Measurements from ENCODE around the gene BMP2K.
"Not testable (repeated sequence)": the region's sequence is repeated elsewhere in the genome, so short reads cannot be mapped to it uniquely, and the experiment has no call there.

BMP2K gene

DNA sequence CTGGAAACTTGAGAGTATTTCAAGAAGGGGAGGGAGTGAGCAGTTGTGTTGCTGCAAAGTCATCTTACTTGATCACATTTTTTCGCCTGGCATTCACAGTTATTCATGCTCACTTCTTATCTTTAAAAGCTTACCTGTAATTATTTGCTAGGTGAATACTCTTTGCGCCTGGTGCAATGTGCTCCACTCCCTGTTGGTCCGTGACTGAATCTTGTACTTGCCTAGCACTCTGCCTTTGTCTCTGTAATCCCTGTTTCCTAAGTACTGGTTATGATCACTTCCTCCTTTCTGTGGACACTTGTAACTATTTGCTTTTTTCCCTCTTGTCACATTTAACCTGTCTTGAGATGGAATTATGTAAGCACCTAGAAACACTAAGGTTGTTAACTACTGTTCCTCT lies 5.8 kb downstream of the BMP2K start:
- DNase-seq (ENCODE audit: insufficient read length, low spot score) (no peak), FAIRE-seq (peak; percentile 87)
- TF ChIP-seq POU2F2 (IDR thresholded peaks at IDR 0.05; ENCODE audit: low read depth, low read length) (no peak), POLR2A (IDR thresholded peaks at IDR 0.05; ENCODE audit: low read depth, low read length) (no peak), TAF1 (IDR thresholded peaks at IDR 0.05; ENCODE audit: low read depth, low read length) (no peak), PAX5 (IDR thresholded peaks at IDR 0.05; ENCODE audit: insufficient read depth, low read length, severe bottlenecking) (no peak), POLR2AphosphoS5 (IDR thresholded peaks at IDR 0.05; ENCODE audit: low read depth, low read length) (no peak), SPI1 (IDR thresholded peaks at IDR 0.05; ENCODE audit: low read depth, low read length) (peak; percentile 80)

- no peak for FAIRE-seq
- no peak for DNase-seq (ENCODE audit: insufficient read length, low spot score)
- TF ChIP-seq POLR2A (IDR thresholded peaks at IDR 0.05; ENCODE audit: low read depth, low read length), result no peak
- no peak for TF ChIP-seq PAX5 (IDR thresholded peaks at IDR 0.05; ENCODE audit: insufficient read depth, low read length, severe bottlenecking)
- no peak for TF ChIP-seq SPI1 (IDR thresholded peaks at IDR 0.05; ENCODE audit: low read depth, low read length)
- no peak for TF ChIP-seq POLR2AphosphoS5 (IDR thresholded peaks at IDR 0.05; ENCODE audit: low read depth, low read length)
- no peak for TF ChIP-seq POU2F2 (IDR thresholded peaks at IDR 0.05; ENCODE audit: low read depth, low read length)
- TF ChIP-seq TAF1 (IDR thresholded peaks at IDR 0.05; ENCODE audit: low read depth, low read length), result no peak
These were observed 8.2 kb downstream of the BMP2K start for GRCh38 chr4:78784236-78784865.

GRCh38 chr4:78787392-78788006 lies 11.3 kb downstream of the BMP2K start:
- TF ChIP-seq POLR2A (IDR thresholded peaks at IDR 0.05; ENCODE audit: low read depth, low read length) (no peak), POU2F2 (IDR thresholded peaks at IDR 0.05; ENCODE audit: low read depth, low read length) (no peak), TAF1 (IDR thresholded peaks at IDR 0.05; ENCODE audit: low read depth, low read length) (no peak), PAX5 (IDR thresholded peaks at IDR 0.05; ENCODE audit: insufficient read depth, low read length, severe bottlenecking) (no peak), SPI1 (IDR thresholded peaks at IDR 0.05; ENCODE audit: low read depth, low read length) (no peak), POLR2AphosphoS5 (IDR thresholded peaks at IDR 0.05; ENCODE audit: low read depth, low read length) (no peak)
- FAIRE-seq (no peak), DNase-seq (ENCODE audit: insufficient read length, low spot score) (no peak)

DNA sequence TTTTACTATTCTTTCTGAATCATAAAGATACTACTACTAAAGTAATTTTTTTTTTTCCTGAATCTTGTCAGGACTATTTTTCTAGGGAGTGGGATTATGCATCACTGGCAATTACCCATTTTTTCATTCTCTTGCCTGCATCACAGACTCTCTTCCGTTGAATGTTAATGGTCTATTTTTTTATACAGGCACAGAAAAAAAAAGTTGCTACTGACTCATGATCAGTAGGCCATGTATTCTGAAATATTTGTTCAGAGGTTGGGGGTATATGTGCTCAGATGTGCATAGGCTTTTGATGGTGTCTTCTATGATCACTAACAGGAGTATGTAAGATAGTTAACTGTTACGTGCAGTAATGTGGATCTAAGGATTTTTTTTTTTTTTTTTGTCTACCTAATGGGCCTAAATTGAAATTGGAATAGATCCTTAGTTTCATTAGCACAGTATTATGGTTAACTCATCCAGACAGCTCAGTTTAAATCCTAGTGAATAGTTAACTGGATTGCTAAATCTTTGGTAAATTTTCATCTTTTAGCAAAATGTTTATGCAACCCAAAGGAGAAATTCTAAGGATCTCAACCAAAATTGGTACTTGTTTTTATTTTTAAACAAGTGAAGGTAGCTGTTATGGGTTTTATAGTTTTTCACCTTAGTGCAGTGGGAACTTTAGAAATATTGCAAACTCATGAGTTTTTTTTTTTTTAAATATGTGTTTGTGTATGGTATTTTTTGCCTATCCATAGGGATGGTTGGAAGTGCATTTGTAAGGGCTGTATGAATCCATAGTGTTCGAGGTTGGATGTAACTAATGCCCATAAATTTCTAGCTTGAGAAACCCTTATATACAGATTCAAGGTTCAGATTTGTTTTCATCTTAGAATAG lies 12.1 kb downstream of the BMP2K start:
- TF ChIP-seq POU2F2 (IDR thresholded peaks at IDR 0.05; ENCODE audit: low read depth, low read length), result no peak
- no peak for DNase-seq (ENCODE audit: insufficient read length, low spot score)
- no peak for FAIRE-seq

DNA sequence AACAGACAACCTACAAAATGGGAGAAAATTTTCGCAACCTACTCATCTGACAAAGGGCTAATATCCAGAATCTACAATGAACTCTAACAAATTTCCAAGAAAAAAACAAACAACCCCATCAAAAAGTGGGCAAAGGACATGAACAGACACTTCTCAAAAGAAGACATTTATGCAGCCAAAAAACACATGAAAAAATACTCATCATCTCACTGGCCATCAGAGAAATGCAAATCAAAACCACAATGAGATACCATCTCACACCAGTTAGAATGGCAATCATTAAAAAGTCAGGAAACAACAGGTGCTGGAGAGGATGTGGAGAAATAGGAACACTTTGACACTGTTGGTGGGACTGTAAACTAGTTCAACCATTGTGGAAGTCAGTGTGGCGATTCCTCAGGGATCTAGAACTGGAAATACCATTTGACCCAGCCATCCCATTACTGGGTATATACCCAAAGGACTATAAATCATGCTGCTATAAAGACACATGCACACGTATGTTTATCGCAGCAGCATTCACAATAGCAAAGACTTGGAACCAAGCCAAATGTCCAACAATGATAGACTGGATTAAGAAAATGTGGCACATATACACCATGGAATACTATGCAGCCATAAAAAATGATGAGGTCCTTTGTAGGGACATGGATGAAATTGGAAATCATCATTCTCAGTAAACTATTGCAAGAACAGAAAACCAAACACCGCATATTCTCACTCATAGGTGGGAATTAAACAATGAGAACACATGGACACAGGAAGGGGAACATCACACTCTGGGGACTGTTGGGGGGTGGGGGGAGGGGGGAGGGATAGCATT lies 19.7 kb downstream of the BMP2K start:
- not testable (repeated sequence) for FAIRE-seq; DNase-seq (ENCODE audit: insufficient read length, low spot score)

DNA sequence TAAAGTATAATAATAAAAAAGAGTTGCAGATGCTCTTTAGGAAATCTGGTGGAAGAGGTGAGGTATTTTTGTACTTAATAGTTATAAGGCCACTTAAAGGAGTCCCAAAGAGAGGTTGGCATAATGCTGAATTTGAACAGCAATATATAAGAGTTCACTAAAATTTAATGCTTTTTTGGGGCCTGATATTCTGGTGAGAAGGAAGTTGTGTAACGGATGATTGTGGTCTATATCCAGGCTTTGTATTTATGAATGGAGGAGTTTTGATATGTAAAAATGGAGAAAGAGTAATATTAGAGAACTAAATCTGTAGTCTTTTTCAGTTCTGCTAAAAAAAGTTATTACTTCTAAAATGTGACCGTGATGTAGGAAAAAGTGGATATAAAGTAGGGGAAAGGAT lies 20.4 kb downstream of the BMP2K start:
- FAIRE-seq (no peak), DNase-seq (ENCODE audit: insufficient read length, low spot score) (no peak)

DNA sequence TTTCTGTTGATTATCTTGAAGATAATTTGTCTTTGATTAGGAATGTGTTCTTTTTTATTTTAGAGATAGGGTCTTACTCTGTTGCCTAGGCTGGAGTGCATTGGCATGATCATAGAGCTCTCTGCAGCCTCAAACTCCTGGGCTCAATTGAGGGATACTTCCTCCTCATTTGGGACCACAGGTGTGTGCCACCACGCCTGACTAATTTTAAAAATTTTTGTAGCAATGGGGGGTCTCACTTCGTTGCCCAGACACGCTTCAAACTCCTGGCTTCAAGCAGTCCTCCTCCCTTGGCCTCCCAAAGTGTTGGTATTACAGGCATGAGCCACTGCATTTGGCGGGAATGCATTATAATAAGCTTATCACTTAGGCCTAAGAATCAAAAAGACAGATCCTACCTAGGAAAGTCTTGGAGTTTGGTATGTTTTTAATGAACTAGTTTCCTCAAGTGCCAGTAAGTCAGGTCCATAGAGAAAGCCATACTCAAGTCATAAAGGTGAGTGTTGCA lies 21.7 kb downstream of the BMP2K start:
- DNase-seq (ENCODE audit: insufficient read length, low spot score) (no peak), FAIRE-seq (no peak)
- no peak for TF ChIP-seq PAX5 (IDR thresholded peaks at IDR 0.05; ENCODE audit: insufficient read depth, low read length, severe bottlenecking)
- no peak for TF ChIP-seq POU2F2 (IDR thresholded peaks at IDR 0.05; ENCODE audit: low read depth, low read length)
- TF ChIP-seq POLR2AphosphoS5 (IDR thresholded peaks at IDR 0.05; ENCODE audit: low read depth, low read length), result no peak
- TF ChIP-seq POLR2A (IDR thresholded peaks at IDR 0.05; ENCODE audit: low read depth, low read length), result no peak
- TF ChIP-seq TAF1 (IDR thresholded peaks at IDR 0.05; ENCODE audit: low read depth, low read length), result no peak
- TF ChIP-seq SPI1 (IDR thresholded peaks at IDR 0.05; ENCODE audit: low read depth, low read length), result no peak

More for the DNA sequence above, 20.4 kb downstream of the BMP2K start:
- TF ChIP-seq SPI1 (IDR thresholded peaks at IDR 0.05; ENCODE audit: low read depth, low read length), result no peak
- no peak for TF ChIP-seq PAX5 (IDR thresholded peaks at IDR 0.05; ENCODE audit: insufficient read depth, low read length, severe bottlenecking)
- no peak for TF ChIP-seq TAF1 (IDR thresholded peaks at IDR 0.05; ENCODE audit: low read depth, low read length)
- TF ChIP-seq POLR2A (IDR thresholded peaks at IDR 0.05; ENCODE audit: low read depth, low read length), result no peak
- no peak for TF ChIP-seq POLR2AphosphoS5 (IDR thresholded peaks at IDR 0.05; ENCODE audit: low read depth, low read length)
- TF ChIP-seq POU2F2 (IDR thresholded peaks at IDR 0.05; ENCODE audit: low read depth, low read length), result no peak

DNA sequence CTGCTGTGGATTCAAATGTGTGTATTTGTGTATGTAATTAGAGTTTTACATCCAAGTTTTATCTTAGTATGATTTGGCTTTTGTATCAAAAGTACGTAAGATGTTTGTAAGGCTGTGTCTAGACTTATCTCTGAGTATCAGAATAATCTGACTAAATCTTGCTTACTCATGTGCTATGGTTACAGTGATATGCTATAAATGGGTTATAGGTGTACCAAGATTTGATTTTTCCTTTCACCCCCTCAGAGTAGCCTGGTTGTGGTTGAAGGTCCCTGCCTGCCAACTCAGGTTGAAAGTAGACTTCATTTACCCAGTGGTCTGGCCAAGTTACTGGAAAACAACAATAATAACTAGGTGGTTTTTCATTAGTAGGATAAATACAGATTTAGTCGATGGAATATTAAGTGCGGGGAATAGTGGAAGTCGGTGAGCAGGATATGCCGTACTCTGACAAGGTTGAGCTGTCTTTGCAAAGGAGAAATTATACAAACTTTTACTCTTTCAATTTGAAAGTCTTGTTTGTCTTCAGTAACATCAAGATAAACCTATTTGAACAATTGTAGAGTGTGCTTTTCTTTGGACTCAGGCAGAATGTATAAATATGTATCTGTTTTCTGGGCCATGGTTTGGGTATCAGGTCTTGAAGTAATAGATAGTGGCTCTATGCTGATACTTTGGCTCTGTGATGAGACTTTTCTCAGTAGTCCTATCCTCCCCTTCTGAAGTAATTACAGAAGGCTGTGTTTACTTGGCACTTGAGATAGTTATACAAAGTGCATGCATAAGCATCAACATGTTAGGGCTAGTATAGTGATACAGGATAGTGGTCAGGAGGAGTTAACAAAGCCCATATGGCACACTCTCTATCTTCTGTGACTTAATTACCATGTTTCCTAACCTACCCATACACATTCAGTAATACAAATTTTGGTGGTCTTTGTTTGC lies 23.7 kb downstream of the BMP2K start:
- TF ChIP-seq POLR2AphosphoS5 (IDR thresholded peaks at IDR 0.05; ENCODE audit: low read depth, low read length) (no peak), TAF1 (IDR thresholded peaks at IDR 0.05; ENCODE audit: low read depth, low read length) (no peak), SPI1 (IDR thresholded peaks at IDR 0.05; ENCODE audit: low read depth, low read length) (no peak), PAX5 (IDR thresholded peaks at IDR 0.05; ENCODE audit: insufficient read depth, low read length, severe bottlenecking) (no peak), POU2F2 (IDR thresholded peaks at IDR 0.05; ENCODE audit: low read depth, low read length) (no peak), POLR2A (IDR thresholded peaks at IDR 0.05; ENCODE audit: low read depth, low read length) (no peak)
- FAIRE-seq, result peak; percentile 70
- DNase-seq (ENCODE audit: insufficient read length, low spot score), result no peak
